ENCODE data around the gene NBPF11. TPM values are rescaled to one million over a fixed set of nuclear protein-coding genes. Genes with fewer than 3 reads are reported as not detected.
"Not testable (repeated sequence)": the region's sequence is repeated elsewhere in the genome, so short reads cannot be mapped to it uniquely, and the experiment has no call there.

Gene NBPF11, protein sequence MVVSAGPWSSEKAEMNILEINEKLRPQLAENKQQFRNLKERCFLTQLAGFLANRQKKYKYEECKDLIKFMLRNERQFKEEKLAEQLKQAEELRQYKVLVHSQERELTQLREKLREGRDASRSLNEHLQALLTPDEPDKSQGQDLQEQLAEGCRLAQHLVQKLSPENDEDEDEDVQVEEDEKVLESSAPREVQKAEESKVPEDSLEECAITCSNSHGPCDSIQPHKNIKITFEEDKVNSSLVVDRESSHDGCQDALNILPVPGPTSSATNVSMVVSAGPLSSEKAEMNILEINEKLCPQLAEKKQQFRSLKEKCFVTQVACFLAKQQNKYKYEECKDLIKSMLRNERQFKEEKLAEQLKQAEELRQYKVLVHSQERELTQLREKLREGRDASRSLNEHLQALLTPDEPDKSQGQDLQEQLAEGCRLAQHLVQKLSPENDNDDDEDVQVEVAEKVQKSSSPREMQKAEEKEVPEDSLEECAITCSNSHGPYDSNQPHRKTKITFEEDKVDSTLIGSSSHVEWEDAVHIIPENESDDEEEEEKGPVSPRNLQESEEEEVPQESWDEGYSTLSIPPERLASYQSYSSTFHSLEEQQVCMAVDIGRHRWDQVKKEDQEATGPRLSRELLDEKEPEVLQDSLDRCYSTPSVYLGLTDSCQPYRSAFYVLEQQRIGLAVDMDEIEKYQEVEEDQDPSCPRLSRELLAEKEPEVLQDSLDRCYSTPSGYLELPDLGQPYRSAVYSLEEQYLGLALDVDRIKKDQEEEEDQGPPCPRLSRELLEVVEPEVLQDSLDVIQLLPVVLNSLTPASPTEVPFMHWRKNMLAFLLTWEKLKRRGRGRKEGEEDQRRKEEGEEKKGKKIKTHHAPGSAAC
- polyA plus RNA-seq (2011; rRNA removed) = 7.6 and 8.7 TPM in 2 replicates
- polyA minus RNA-seq (2011; rRNA and poly(A)+ RNA removed) = 3.9 and 4.4 TPM in 2 replicates

DNA sequence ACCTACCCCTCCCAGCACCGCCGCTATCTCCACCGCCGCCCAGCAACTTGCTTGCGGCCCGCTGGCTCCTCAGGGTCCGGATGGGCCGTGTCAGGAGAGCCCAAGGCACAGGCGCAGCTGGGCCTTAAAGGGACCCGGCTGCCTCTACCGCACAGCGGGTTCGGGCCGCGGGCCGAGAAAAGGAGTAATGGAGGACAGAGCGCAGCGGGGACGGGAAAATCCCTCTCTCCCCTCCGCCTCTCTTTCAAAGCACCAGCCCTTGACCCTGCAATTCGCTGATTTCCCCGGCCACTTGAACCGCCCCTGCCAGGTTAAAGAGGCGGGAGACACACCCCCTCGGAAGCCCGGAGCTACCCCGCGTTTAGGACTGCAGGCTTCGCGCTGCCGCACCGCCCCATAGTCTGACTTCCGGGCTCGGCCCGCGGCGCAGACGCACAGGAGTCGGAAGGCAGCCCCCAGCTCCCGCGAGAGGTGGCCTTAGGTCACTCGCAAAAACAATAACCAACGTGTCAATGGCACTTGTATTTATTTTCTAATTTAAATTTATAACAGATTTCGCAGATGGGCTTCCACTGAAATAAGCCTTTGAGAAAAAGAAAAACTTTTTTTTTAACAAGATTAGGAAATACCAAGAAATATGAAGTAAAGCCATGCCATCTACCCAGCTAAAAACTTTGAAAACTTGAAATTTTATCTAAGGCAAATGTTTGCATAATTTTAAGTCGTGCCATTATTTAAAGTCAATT is at the start of gene NBPF11:
Gene NBPF11, minus strand, starts transcription at position 371 of the 746 bp plus-strand sequence. CDS start 25,278 bp downstream, outside the sequence.
- CTCF ChIA-PET; H3K36me3 ChIP-seq (ENCODE audit: control insufficient read depth, insufficient read depth, low read length); H3K27me3 ChIP-seq (ENCODE audit: control insufficient read depth, insufficient read depth, low read length); POLR2A ChIA-PET: not testable (repeated sequence)
- peak within 1 kb of the TSS; percentile 56 for H3K4me3 ChIP-seq (ENCODE audit: low read depth, low read length)
- DNase-seq (ENCODE audit: low read depth) = peak; percentile 37

DNA sequence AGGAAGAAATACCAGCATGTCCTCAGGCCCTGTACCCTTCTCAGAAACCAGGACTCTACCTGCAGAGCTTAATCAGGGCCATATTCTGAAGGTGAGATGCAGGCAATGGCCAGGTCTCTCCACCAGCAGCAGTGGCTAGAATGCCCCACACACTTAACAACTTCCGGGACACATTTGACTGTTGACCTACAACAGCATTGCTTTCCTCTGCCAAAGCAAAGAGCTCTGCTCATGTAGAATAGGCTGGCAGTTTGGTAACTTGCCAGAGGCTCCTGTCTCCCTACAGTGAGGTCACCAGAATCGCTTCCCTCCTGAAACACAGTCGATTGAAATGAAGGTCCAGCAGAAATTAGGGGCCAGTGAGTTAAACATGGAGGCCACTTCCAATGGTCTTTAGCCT is 45.3 kb upstream of the NBPF11 start:
- H3K36me3 ChIP-seq (ENCODE audit: control insufficient read depth, insufficient read depth, low read length); CTCF ChIA-PET: not testable (repeated sequence)

DNA sequence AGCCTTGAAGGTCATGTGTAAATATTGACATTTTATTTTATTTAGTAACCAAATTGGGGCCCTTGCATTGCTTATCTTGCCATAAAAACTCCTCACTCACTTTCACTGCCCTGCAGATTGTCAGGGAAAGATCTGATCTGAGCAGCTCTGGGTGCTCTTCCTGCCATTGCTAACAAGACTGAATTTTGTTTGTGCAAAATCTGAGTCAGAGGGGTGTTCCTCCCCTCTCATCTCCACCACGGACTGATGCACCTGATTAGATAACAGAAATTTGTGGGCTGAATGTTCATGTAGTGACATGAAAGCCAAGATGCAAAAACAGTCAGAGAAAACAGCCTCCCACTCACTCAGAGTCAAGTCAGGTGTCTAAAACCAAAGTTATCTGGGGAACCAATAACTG is 44.9 kb upstream of the NBPF11 start:
- H3K27me3 ChIP-seq (ENCODE audit: control insufficient read depth, insufficient read depth, low read length); H3K36me3 ChIP-seq (ENCODE audit: control insufficient read depth, insufficient read depth, low read length); POLR2A ChIA-PET; CTCF ChIA-PET; H3K4me3 ChIP-seq (ENCODE audit: low read depth, low read length); DNase-seq (ENCODE audit: low read depth): not testable (repeated sequence)

More for the DNA sequence above, 45.3 kb upstream of the NBPF11 start:
- POLR2A ChIA-PET; H3K4me3 ChIP-seq (ENCODE audit: low read depth, low read length); DNase-seq (ENCODE audit: low read depth); H3K27me3 ChIP-seq (ENCODE audit: control insufficient read depth, insufficient read depth, low read length): not testable (repeated sequence)

DNA sequence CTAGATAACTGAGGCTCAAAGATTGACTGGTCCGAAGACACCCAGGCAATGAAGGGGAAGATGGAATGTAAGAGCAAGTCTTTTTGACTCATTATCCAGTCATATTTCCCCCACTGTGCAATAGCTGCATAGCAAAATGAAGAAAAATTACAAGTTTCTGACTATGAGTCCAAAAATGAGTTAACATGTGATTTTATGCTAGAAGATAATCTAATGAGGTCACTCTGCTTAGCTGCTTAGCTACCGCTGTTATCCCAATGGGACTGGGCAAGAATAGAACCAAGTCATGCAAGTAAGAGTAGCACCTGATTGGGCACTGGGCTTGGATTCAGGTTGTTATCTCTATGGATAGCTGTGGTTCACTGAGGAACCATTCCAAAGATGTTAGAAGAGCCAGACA is 43.0 kb upstream of the NBPF11 start:
- DNase-seq (ENCODE audit: low read depth); H3K36me3 ChIP-seq (ENCODE audit: control insufficient read depth, insufficient read depth, low read length); H3K27me3 ChIP-seq (ENCODE audit: control insufficient read depth, insufficient read depth, low read length); POLR2A ChIA-PET; H3K4me3 ChIP-seq (ENCODE audit: low read depth, low read length); CTCF ChIA-PET: not testable (repeated sequence)

DNA sequence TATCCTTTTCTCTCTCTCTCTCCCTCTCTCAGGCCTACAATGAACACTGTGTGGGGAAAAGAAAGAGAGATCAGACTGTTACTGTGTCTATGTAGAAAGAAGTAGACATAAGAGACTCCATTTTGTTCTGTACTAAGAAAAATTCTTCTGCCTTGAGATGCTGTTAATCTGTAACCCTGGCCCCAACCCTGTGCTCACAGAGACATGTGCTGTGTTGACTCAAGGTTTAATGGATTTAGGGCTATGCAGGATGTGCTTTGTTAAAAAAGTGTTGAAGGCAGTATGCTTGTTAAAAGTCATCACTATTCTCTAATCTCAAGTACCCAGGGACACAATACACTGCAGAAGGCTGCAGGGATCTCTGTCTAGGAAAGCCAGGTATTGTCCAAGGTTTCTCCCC is 36.7 kb upstream of the NBPF11 start:
- POLR2A ChIA-PET; H3K4me3 ChIP-seq (ENCODE audit: low read depth, low read length); CTCF ChIA-PET; DNase-seq (ENCODE audit: low read depth); H3K36me3 ChIP-seq (ENCODE audit: control insufficient read depth, insufficient read depth, low read length); H3K27me3 ChIP-seq (ENCODE audit: control insufficient read depth, insufficient read depth, low read length): not testable (repeated sequence)

DNA sequence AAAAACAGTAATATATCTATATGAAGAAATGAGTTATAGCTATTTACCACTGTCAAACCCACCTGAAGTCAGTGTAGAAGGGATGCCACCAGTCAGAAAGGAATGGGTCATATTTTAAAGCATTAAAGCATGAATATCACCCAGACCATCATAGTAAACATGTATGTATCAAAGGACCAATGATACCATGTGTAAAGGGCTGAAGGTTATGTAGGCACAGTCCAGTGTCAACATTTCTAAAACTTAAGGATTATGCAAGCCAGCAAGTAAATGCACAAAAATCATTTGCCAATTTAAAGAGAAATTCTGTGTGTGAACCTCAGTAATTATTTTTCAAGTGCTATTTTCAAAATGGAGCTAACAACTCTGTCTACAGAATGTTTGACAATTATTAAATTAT is 26.6 kb upstream of the NBPF11 start:
- POLR2A ChIA-PET = not testable (repeated sequence)

DNA sequence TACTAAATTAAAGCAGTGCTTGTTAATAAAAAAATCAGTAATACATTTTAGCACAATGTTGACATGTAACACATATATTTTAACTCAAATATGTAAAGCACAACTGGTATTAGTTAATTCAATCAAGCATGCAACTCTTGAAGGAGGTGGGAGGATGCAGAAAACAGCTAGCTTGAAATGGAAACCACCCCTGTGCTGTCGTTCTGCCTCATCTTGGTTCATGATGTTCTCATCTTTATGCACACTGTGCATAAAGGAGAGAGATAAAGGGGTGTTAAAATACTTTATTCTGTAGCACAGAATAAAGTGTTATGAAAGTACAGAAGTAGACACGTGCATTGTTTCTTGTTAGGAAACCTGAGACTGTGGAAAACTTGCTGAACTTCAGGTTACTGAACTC is 23.3 kb upstream of the NBPF11 start:
- H3K4me3 ChIP-seq (ENCODE audit: low read depth, low read length); H3K36me3 ChIP-seq (ENCODE audit: control insufficient read depth, insufficient read depth, low read length); POLR2A ChIA-PET; CTCF ChIA-PET; DNase-seq (ENCODE audit: low read depth); H3K27me3 ChIP-seq (ENCODE audit: control insufficient read depth, insufficient read depth, low read length): not testable (repeated sequence)

More for the DNA sequence above, 26.6 kb upstream of the NBPF11 start:
- CTCF ChIA-PET; H3K36me3 ChIP-seq (ENCODE audit: control insufficient read depth, insufficient read depth, low read length); DNase-seq (ENCODE audit: low read depth); H3K27me3 ChIP-seq (ENCODE audit: control insufficient read depth, insufficient read depth, low read length); H3K4me3 ChIP-seq (ENCODE audit: low read depth, low read length): not testable (repeated sequence)

DNA sequence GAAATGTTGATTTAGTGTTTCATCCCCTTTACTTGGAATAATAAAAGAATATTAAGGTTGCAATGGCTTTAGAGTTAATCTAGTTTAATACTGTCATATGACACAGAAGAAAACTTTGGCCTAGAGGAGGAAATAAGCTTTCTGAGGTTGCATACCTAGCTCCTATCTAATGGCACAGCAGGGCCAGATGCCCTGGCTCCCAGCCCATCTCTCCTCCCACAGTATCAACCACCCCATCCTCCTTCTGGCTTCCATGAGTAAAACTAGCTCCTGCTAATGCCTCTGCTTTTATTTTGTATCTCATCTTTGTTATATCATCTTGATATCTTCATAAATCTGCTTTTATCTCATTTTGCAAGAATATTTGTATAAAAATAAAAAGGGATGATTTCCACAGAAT is 19.9 kb upstream of the NBPF11 start:
- H3K4me3 ChIP-seq (ENCODE audit: low read depth, low read length); DNase-seq (ENCODE audit: low read depth); H3K27me3 ChIP-seq (ENCODE audit: control insufficient read depth, insufficient read depth, low read length): not testable (repeated sequence)

More for the DNA sequence above, 19.9 kb upstream of the NBPF11 start:
- H3K36me3 ChIP-seq (ENCODE audit: control insufficient read depth, insufficient read depth, low read length); POLR2A ChIA-PET; CTCF ChIA-PET: not testable (repeated sequence)
